ENCODE data around the gene PIK3C2G. TPM values are rescaled to one million over a fixed set of nuclear protein-coding genes. Genes with fewer than 3 reads are reported as not detected.
A peak's percentile ranks its signal among the peaks of the same experiment; 100 is the strongest.

PIK3C2G gene
- total RNA-seq, 1 donor from 2014 or later = not detected

DNA sequence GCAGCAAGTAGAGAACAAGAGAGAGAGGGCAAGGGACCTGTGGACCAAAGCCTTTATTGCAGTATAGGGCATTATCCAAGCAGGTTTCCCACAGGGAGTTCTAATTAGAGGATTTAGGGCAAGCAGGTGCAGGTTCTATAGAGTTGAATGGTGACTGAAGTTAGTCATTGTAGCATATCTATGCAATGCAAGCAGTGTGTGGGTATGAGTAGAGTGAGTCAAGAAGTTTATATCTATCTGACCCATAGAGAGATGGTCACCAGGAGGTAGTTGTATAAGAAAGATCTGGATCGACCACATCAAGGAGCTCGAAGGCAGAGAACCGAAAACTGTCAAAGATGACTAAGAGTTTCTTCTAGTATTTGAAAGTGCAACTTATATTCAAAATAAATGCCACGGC is 309.2 kb downstream of the PIK3C2G start:
- Histone ChIP-seq H3K4me3 (no peak overlapping the region), H3K36me3 (no peaks in the 10 kb centered on the region), H4K20me1 (ENCODE audit: low read depth) (no peaks in the 10 kb centered on the region), H3F3A (ENCODE audit: low read depth) (no peaks in the 10 kb centered on the region), H3K79me2 (ENCODE audit: low read depth) (no peaks in the 10 kb centered on the region), H3K4me1 (peaks cover 4% of the 10 kb centered on the region), H3K27ac (peak overlapping the region; percentile 41), H3K4me2 (no peak overlapping the region), H3K9ac (no peak overlapping the region), H3K27me3 (no peaks in the 10 kb centered on the region), H3K9me3 (ENCODE audit: low read depth) (no peaks in the 10 kb centered on the region), H2AFZ (replicated peaks) (no peak overlapping the region)
- Mint-ChIP-seq H3K9me3 (peaks cover 1% of the 10 kb centered on the region), H3K36me3 (peaks cover 2% of the 10 kb centered on the region), H3K4me3 (no peak overlapping the region), H3K4me1 (no peaks in the 10 kb centered on the region), H3K27me3 (ENCODE audit: insufficient read depth, low read depth) (peaks cover 5% of the 10 kb centered on the region), H3K27ac (no peak overlapping the region)
- TF ChIP-seq, protein P1, sequence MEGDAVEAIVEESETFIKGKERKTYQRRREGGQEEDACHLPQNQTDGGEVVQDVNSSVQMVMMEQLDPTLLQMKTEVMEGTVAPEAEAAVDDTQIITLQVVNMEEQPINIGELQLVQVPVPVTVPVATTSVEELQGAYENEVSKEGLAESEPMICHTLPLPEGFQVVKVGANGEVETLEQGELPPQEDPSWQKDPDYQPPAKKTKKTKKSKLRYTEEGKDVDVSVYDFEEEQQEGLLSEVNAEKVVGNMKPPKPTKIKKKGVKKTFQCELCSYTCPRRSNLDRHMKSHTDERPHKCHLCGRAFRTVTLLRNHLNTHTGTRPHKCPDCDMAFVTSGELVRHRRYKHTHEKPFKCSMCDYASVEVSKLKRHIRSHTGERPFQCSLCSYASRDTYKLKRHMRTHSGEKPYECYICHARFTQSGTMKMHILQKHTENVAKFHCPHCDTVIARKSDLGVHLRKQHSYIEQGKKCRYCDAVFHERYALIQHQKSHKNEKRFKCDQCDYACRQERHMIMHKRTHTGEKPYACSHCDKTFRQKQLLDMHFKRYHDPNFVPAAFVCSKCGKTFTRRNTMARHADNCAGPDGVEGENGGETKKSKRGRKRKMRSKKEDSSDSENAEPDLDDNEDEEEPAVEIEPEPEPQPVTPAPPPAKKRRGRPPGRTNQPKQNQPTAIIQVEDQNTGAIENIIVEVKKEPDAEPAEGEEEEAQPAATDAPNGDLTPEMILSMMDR (IDR thresholded peaks at IDR 0.05) = no peak
- TF ChIP-seq EZH2phosphoT487 (IDR thresholded peaks at IDR 0.05) (no peak), EZH2 (IDR thresholded peaks at IDR 0.05) (no peak)
- peak; percentile 20 for DNase-seq (ENCODE audit: low spot score)

DNA sequence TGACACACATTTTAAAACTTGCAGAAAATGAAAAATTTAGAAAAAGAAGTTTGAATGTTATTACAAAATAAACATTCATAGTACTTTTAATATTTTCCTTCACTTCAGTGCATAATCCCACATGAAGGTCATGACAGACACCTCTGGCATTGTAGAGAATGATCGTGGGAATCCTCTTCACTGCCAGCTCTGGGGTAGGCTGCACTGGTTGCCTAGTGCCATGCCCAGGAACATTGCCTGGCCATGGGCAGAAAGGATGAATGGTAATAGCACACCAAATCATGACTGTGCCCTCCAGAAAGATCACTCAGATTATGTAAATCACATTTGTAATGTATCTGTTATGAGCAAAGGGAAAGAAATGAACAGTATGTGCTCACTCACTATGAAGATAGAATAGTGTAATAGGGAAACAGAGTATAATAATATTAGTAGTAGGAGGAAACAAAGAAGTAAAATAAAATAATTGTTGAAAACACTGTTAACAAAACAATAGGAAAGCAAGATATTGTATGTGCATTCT is 314.8 kb downstream of the PIK3C2G start:
- Histone ChIP-seq H2AFZ (replicated peaks) (no peak overlapping the region), H3K4me3 (no peak overlapping the region), H3K36me3 (no peaks in the 10 kb centered on the region), H3K4me1 (no peaks in the 10 kb centered on the region), H4K20me1 (ENCODE audit: low read depth) (no peaks in the 10 kb centered on the region), H3K4me2 (no peak overlapping the region), H3K9me3 (ENCODE audit: low read depth) (no peaks in the 10 kb centered on the region), H3K9ac (no peak overlapping the region), H3K79me2 (ENCODE audit: low read depth) (no peaks in the 10 kb centered on the region), H3K27ac (no peak overlapping the region), H3F3A (ENCODE audit: low read depth) (no peaks in the 10 kb centered on the region), H3K27me3 (no peaks in the 10 kb centered on the region)
- no peak for TF ChIP-seq EZH2 (IDR thresholded peaks at IDR 0.05)
- peaks cover 1% of the 10 kb centered on the region for H3K9me3 Mint-ChIP-seq
- no peak for DNase-seq (ENCODE audit: low spot score)
- H3K4me1 Mint-ChIP-seq = no peaks in the 10 kb centered on the region
- no peak overlapping the region for H3K27ac Mint-ChIP-seq
- no peak overlapping the region for H3K4me3 Mint-ChIP-seq
- peaks cover 2% of the 10 kb centered on the region for H3K36me3 Mint-ChIP-seq
- H3K27me3 Mint-ChIP-seq (ENCODE audit: insufficient read depth, low read depth) = no peaks in the 10 kb centered on the region

DNA sequence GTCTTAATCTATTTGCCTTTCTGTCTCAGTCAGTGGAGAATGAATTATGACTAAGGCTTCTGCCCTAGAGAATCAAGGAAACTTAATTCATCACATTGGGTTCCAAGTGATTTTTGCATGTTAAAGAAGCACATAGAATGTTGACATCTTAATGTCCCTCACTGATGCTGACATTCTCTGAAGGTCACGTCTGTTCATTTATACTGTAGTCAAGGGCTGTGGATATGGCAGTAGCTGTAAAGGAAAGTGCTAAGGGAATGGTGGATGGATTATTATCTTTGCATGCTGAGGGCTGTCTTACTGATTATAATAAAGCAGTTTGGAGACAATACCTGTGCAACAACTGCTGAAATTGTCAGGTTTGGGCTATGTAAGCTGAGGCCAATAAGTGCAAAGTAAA is 315.3 kb downstream of the PIK3C2G start:
- H3K27me3 Mint-ChIP-seq (ENCODE audit: insufficient read depth, low read depth) = no peaks in the 10 kb centered on the region
- no peak overlapping the region for H3K4me3 ChIP-seq
- no peaks in the 10 kb centered on the region for H3K9me3 ChIP-seq (ENCODE audit: low read depth)
- no peak overlapping the region for H3K27ac Mint-ChIP-seq
- H3K4me1 ChIP-seq = no peaks in the 10 kb centered on the region
- H3K4me1 Mint-ChIP-seq = no peaks in the 10 kb centered on the region
- H3K9me3 Mint-ChIP-seq = peaks cover 5% of the 10 kb centered on the region
- no peaks in the 10 kb centered on the region for H3K79me2 ChIP-seq (ENCODE audit: low read depth)
- H3K36me3 ChIP-seq = no peaks in the 10 kb centered on the region
- H3K9ac ChIP-seq = no peak overlapping the region
- no peaks in the 10 kb centered on the region for H3F3A ChIP-seq (ENCODE audit: low read depth)
- H3K4me3 Mint-ChIP-seq = no peak overlapping the region
- no peak overlapping the region for H2AFZ ChIP-seq (replicated peaks)
- H3K27ac ChIP-seq = no peak overlapping the region
- H3K36me3 Mint-ChIP-seq = peaks cover 2% of the 10 kb centered on the region
- DNase-seq (ENCODE audit: low spot score) = no peak
- H3K27me3 ChIP-seq = no peaks in the 10 kb centered on the region
- H4K20me1 ChIP-seq (ENCODE audit: low read depth) = no peaks in the 10 kb centered on the region
- no peak overlapping the region for H3K4me2 ChIP-seq
- TF ChIP-seq, protein P1 (IDR thresholded peaks at IDR 0.05) = no peak
- TF ChIP-seq EZH2phosphoT487 (IDR thresholded peaks at IDR 0.05) (no peak), EZH2 (IDR thresholded peaks at IDR 0.05) (no peak)

DNA sequence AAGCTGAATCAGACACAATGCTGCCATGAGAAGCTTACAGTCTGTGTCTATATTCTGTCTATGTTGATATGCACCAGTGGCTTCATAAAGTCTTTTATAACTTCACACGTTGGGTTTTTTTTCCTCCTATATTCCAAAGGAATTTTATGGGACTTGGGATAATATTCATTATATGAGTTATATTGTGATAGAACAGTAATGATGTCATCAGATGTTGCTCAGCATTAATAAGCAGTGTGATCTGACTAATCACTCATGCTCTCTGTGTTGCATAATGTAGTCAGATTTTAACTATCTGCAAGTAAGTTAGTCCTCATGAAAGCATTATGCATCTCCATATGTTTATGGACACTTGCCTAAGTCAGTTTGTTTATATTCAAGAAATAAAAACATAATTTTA is 316.9 kb downstream of the PIK3C2G start:
- Histone ChIP-seq H4K20me1 (ENCODE audit: low read depth) (no peaks in the 10 kb centered on the region), H3K9me3 (ENCODE audit: low read depth) (no peaks in the 10 kb centered on the region), H3F3A (ENCODE audit: low read depth) (no peaks in the 10 kb centered on the region), H2AFZ (replicated peaks) (no peak overlapping the region), H3K27ac (no peak overlapping the region), H3K4me2 (no peak overlapping the region), H3K4me1 (no peaks in the 10 kb centered on the region), H3K79me2 (ENCODE audit: low read depth) (no peaks in the 10 kb centered on the region), H3K36me3 (no peaks in the 10 kb centered on the region), H3K27me3 (no peaks in the 10 kb centered on the region), H3K4me3 (no peak overlapping the region), H3K9ac (no peak overlapping the region)
- H3K9me3 Mint-ChIP-seq = peaks cover 8% of the 10 kb centered on the region
- no peaks in the 10 kb centered on the region for H3K27me3 Mint-ChIP-seq (ENCODE audit: insufficient read depth, low read depth)
- no peak for DNase-seq (ENCODE audit: low spot score)
- TF ChIP-seq, protein P1 (IDR thresholded peaks at IDR 0.05) = no peak
- TF ChIP-seq EZH2phosphoT487 (IDR thresholded peaks at IDR 0.05) = no peak
- no peak for TF ChIP-seq EZH2 (IDR thresholded peaks at IDR 0.05)
- H3K36me3 Mint-ChIP-seq = peaks cover 2% of the 10 kb centered on the region
- no peak overlapping the region for H3K27ac Mint-ChIP-seq
- H3K4me1 Mint-ChIP-seq = no peaks in the 10 kb centered on the region
- no peak overlapping the region for H3K4me3 Mint-ChIP-seq
